ENCODE results near the gene A3GALT2.

- no peak for TF ChIP-seq TAF1 (IDR thresholded peaks at IDR 0.05; ENCODE audit: control insufficient read depth, extremely low read depth, insufficient read depth, low read length, severe bottlenecking)
- TF ChIP-seq ZNF740 (CRISPR knock-in tag; IDR thresholded peaks at IDR 0.05) = no peak
- TF ChIP-seq ZNF740 (tag; IDR thresholded peaks at IDR 0.05) = no peak
- TF ChIP-seq NBN (IDR thresholded peaks at IDR 0.05; ENCODE audit: low read depth) = no peak
- TF ChIP-seq ZNF584 (CRISPR knock-in tag; IDR thresholded peaks at IDR 0.05; ENCODE audit: low read depth) = no peak
- TF ChIP-seq CHD4 (IDR thresholded peaks at IDR 0.05; ENCODE audit: insufficient read depth, insufficient replicate concordance, low read depth, low read length, poor library complexity, severe bottlenecking) = no peak
- peak; percentile 93 for TF ChIP-seq REST (IDR thresholded peaks at IDR 0.05; ENCODE audit: borderline replicate concordance)
- TF ChIP-seq REST (CRISPR knock-in tag; IDR thresholded peaks at IDR 0.05; ENCODE audit: low read depth) = 0 out of 2 replicates have a peak, but pooled peaks have one; percentile 40
- no peak for TF ChIP-seq JUNB (CRISPR knock-in tag; conservative IDR thresholded peaks at IDR 0.05)
- TF ChIP-seq U2AF1 (optimal IDR thresholded peaks at IDR 0.05; ENCODE audit: low read depth, low read length) = no peak
- TF ChIP-seq MAZ (CRISPR knock-in tag; conservative IDR thresholded peaks at IDR 0.05 in 1 of 2, IDR thresholded peaks at IDR 0.05 in 1 of 2) = peak in 1 of 2 experiments; percentile 43; a peak in 2 of 4 replicates
- TF ChIP-seq RUNX1 (IDR thresholded peaks at IDR 0.05; ENCODE audit: low read depth) = no peak
- no peak for TF ChIP-seq KAT2B (IDR thresholded peaks at IDR 0.05; ENCODE audit: low read depth, low read length)
- TF ChIP-seq SNIP1 (IDR thresholded peaks at IDR 0.05; ENCODE audit: low read depth) = no peak
Measured at GRCh38 chr1:33295450-33296081, 25.3 kb downstream of the A3GALT2 start.
